Loucy (cell line): ENCODE results near the gene SNRPA1.

Experiments used
- H2AFZ ChIP-seq: fragments of 200-600 bp; sonication (generic); 2 replicates; pipeline ENCODE4 v1.6.0; 2016; ENCODE audit warnings: antibody characterized with exemption, mild to moderate bottlenecking, low read length, moderate library complexity
- H3F3A ChIP-seq: fragments of 200-600 bp; 2 replicates; pipeline ENCODE4 v1.6.0; 2016; ENCODE audit warnings: antibody characterized with exemption, low read depth, mild to moderate bottlenecking
- H3K27me3 ChIP-seq: fragments of 200-600 bp; sonication (generic); 2 replicates; pipeline ENCODE4 v1.6.1; 2014; ENCODE audit warnings: low read length, mild to moderate bottlenecking; ENCODE audit not compliant: insufficient read depth, poor library complexity, severe bottlenecking
- H3K36me3 ChIP-seq: fragments of 200-600 bp; sonication (generic); 2 replicates; pipeline ENCODE4 v1.6.1; 2016; ENCODE audit warnings: low read length; ENCODE audit not compliant: insufficient read depth
- H3K4me1 ChIP-seq: fragments of 200-600 bp; sonication (generic); 2 replicates; pipeline ENCODE4 v1.5.1; 2014; ENCODE audit warnings: low read length, mild to moderate bottlenecking; ENCODE audit not compliant: insufficient read depth, poor library complexity, severe bottlenecking
- H3K4me2 ChIP-seq: fragments of 200-600 bp; sonication (generic); 2 replicates; pipeline ENCODE4 v1.6.0; 2014; ENCODE audit warnings: antibody characterized with exemption, low read length, low read depth, mild to moderate bottlenecking; ENCODE audit not compliant: poor library complexity, severe bottlenecking
- H3K4me3 ChIP-seq: fragments of 200-600 bp; sonication (generic); 2 replicates; pipeline ENCODE4 v1.5.1; 2014; ENCODE audit warnings: low read length, mild to moderate bottlenecking, mixed read lengths; ENCODE audit not compliant: poor library complexity, severe bottlenecking
- H3K79me2 ChIP-seq: fragments of 200-600 bp; sonication (generic); 2 replicates; pipeline ENCODE4 v1.6.1; 2014; ENCODE audit warnings: low read length; ENCODE audit not compliant: insufficient read depth
- H3K9ac ChIP-seq: fragments of 200-600 bp; sonication (generic); 2 replicates; pipeline ENCODE4 v1.6.0; 2014; ENCODE audit warnings: mild to moderate bottlenecking, low read depth, low read length, moderate library complexity; ENCODE audit not compliant: poor library complexity, severe bottlenecking
- H3K9me2 ChIP-seq: fragments of 200-600 bp; sonication (generic); replicated peaks from 2 replicates; pipeline ENCODE4 v1.6.1; 2016; ENCODE audit warnings: low read depth, low read length, mixed read lengths
- H3K9me3 ChIP-seq: fragments of 200-600 bp; sonication (generic); 2 replicates; pipeline ENCODE4 v1.6.1; 2014; ENCODE audit warnings: mild to moderate bottlenecking, antibody characterized with exemption, low read length, low read depth; ENCODE audit not compliant: insufficient read depth
- H4K20me1 ChIP-seq: fragments of 200-600 bp; sonication (generic); 2 replicates; pipeline ENCODE4 v1.6.0; 2014; ENCODE audit warnings: antibody characterized with exemption, low read length, mild to moderate bottlenecking; ENCODE audit not compliant: insufficient read depth, poor library complexity, severe bottlenecking
- EZH2phosphoT487 ChIP-seq: fragments of 200-600 bp; IDR thresholded peaks from 2 replicates; pipeline ENCODE4 v1.6.1; 2018; ENCODE audit warnings: antibody characterized with exemption, mild to moderate bottlenecking, moderate library complexity, borderline replicate concordance
- TF ChIP-seq, protein P1 (sequence below): fragments of 200-600 bp; sonication (generic); conservative IDR thresholded peaks from 2 replicates; pipeline ENCODE4 v1.5.1; 2014; ENCODE audit warnings: mild to moderate bottlenecking, antibody characterized with exemption, low read length

The SNRPA1 gene

DNA sequence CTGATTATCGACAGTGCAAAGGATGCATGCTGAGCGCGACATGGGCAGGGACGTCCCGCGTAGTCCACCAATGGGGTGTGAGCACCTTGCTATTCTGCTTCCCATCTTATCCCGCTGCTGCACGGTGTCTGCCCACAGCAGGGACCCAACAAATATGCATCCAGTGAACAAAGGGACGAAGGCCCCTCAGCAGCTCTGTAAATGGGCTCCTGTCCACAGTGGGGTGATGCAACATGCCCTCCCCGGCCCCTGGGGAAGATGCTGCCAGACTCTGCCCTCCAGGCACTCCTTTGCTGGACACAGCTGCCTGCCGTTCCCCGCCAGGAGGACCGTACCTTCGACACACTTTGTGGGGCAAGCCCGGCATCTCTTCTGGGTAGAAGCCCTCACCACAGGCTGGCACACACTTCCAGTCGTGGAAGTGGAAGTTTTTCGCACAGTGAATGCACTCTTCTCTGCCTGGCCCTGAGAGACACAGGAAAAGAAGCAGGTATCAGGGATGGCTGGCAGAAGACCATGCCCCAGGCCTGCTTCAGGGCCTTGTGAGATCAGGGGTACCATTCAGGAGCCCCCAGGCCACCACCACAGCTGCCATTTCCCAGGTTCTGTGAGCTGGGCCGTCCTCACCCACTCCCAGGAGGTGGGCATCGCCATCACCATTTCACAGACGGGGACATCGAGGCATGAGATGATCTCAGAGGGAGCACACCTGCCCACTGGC lies 18.2 kb upstream of the SNRPA1 start:
- Histone ChIP-seq H3K27me3 (peaks cover 8% of the 10 kb centered on the region), H3F3A (no peaks in the 10 kb centered on the region), H3K4me2 (no peak overlapping the region), H3K9me2 (no peaks in the 10 kb centered on the region), H3K36me3 (no peaks in the 10 kb centered on the region), H3K9me3 (no peaks in the 10 kb centered on the region), H3K9ac (no peak overlapping the region), H3K4me1 (no peaks in the 10 kb centered on the region), H4K20me1 (no peaks in the 10 kb centered on the region), H3K79me2 (no peaks in the 10 kb centered on the region), H3K4me3 (no peak overlapping the region), H2AFZ (no peak overlapping the region)
- TF ChIP-seq, protein P1, sequence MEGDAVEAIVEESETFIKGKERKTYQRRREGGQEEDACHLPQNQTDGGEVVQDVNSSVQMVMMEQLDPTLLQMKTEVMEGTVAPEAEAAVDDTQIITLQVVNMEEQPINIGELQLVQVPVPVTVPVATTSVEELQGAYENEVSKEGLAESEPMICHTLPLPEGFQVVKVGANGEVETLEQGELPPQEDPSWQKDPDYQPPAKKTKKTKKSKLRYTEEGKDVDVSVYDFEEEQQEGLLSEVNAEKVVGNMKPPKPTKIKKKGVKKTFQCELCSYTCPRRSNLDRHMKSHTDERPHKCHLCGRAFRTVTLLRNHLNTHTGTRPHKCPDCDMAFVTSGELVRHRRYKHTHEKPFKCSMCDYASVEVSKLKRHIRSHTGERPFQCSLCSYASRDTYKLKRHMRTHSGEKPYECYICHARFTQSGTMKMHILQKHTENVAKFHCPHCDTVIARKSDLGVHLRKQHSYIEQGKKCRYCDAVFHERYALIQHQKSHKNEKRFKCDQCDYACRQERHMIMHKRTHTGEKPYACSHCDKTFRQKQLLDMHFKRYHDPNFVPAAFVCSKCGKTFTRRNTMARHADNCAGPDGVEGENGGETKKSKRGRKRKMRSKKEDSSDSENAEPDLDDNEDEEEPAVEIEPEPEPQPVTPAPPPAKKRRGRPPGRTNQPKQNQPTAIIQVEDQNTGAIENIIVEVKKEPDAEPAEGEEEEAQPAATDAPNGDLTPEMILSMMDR = no peak
- no peak for TF ChIP-seq EZH2phosphoT487

DNA sequence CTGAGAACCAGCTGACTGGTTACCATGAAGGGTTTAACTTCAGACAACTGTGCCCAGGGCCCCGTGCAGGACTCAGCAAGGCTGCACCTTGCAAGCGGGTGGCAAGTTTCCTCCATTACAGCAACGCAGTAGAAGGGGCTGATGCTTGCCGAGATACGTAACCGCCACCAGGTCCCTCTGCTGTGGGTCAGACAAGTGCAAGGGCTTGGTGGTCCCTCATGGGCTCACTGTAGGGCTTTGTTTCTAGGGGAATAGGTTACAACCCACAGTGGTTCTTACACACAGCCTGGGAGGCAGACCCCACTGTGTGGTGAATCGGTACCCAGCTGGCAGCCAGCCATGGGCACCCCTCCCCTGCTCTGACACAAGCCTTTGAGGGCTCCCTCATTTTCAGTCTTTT lies 15.5 kb upstream of the SNRPA1 start:
- Histone ChIP-seq H3K36me3 (no peaks in the 10 kb centered on the region), H3K4me2 (no peak overlapping the region), H3K4me1 (no peaks in the 10 kb centered on the region), H3F3A (no peaks in the 10 kb centered on the region), H3K27me3 (peaks cover 1% of the 10 kb centered on the region), H3K4me3 (no peak overlapping the region), H3K9me3 (no peaks in the 10 kb centered on the region), H3K9me2 (no peaks in the 10 kb centered on the region), H4K20me1 (no peaks in the 10 kb centered on the region), H2AFZ (no peak overlapping the region), H3K9ac (no peak overlapping the region), H3K79me2 (no peaks in the 10 kb centered on the region)
- no peak for TF ChIP-seq EZH2phosphoT487
- TF ChIP-seq, protein P1 = no peak

DNA sequence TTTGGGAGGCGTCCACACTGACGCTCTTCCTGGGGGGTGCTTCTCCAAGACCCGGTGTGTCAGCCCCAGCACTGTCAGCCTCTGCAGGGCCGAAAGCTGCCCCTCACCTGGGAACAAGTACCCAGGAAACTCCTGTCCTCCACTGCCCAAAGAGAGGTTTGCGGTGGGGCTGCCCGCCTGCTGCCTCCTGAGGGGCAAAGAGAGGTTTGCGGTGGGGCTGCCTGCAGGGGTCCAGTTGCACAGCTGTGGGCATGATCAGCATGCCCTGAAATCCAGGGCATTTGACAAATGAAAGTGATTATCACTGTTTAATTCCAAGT lies 15.1 kb upstream of the SNRPA1 start:
- H3F3A ChIP-seq = no peaks in the 10 kb centered on the region
- H2AFZ ChIP-seq = no peak overlapping the region
- H3K9ac ChIP-seq = no peak overlapping the region
- H3K4me3 ChIP-seq = no peak overlapping the region
- H3K4me1 ChIP-seq = no peaks in the 10 kb centered on the region
- H4K20me1 ChIP-seq = no peaks in the 10 kb centered on the region
- no peaks in the 10 kb centered on the region for H3K9me2 ChIP-seq
- H3K27me3 ChIP-seq = no peaks in the 10 kb centered on the region
- H3K4me2 ChIP-seq = no peak overlapping the region
- H3K9me3 ChIP-seq = no peaks in the 10 kb centered on the region
- TF ChIP-seq, protein P1 = no peak
- no peak for TF ChIP-seq EZH2phosphoT487
- no peaks in the 10 kb centered on the region for H3K36me3 ChIP-seq
- no peaks in the 10 kb centered on the region for H3K79me2 ChIP-seq
